H9 (cell line): ENCODE measurements around the gene TRAF3. TPM values are rescaled to one million over a fixed set of nuclear protein-coding genes. Genes with fewer than 3 reads are reported as not detected.

Experiments
- DNase-seq: peaks from one replicate; pipeline ENCODE4 v3.0.0-alpha.2; 2017
- H2AFZ ChIP-seq: one replicate; pipeline ENCODE4 v1.6.1; 2013; ENCODE audit warnings: mild to moderate bottlenecking, low read length, control low read depth, moderate library complexity
- H2AK5ac ChIP-seq: 2 replicates; pipeline ENCODE4 v1.6.1; 2013; ENCODE audit warnings: low read length, control low read depth, mixed read lengths; ENCODE audit not compliant: insufficient read length
- H2BK120ac ChIP-seq: one replicate; pipeline ENCODE4 v1.6.1; 2013; ENCODE audit warnings: low read depth, mild to moderate bottlenecking, low read length, control low read depth, inconsistent platforms; ENCODE audit not compliant: poor library complexity, severe bottlenecking
- H2BK12ac ChIP-seq: 2 replicates; pipeline ENCODE4 v1.6.1; 2013; ENCODE audit warnings: low read length, control low read depth, mixed read lengths, low read depth; ENCODE audit not compliant: insufficient read length
- H2BK15ac ChIP-seq: 2 replicates; pipeline ENCODE4 v1.6.1; 2013; ENCODE audit warnings: low read depth, low read length, control low read depth
- H2BK20ac ChIP-seq: one replicate; pipeline ENCODE4 v1.6.1; 2013; ENCODE audit warnings: low read depth, mild to moderate bottlenecking, low read length, control low read depth, inconsistent platforms; ENCODE audit not compliant: poor library complexity, severe bottlenecking
- H2BK5ac ChIP-seq: 2 replicates; pipeline ENCODE4 v1.6.1; 2013; ENCODE audit warnings: low read length, control low read depth, mixed read lengths; ENCODE audit not compliant: insufficient read length
- H3K14ac ChIP-seq: 2 replicates; pipeline ENCODE4 v1.6.1; 2013; ENCODE audit warnings: low read length, control low read depth; ENCODE audit not compliant: insufficient read depth
- H3K18ac ChIP-seq: 2 replicates; pipeline ENCODE4 v1.6.1; 2013; ENCODE audit warnings: low read depth, mild to moderate bottlenecking, mixed read lengths, low read length, control low read depth; ENCODE audit not compliant: insufficient read length
- H3K23ac ChIP-seq: 2 replicates; pipeline ENCODE4 v1.6.1; 2013; ENCODE audit warnings: low read length, control low read depth, mixed read lengths, low read depth; ENCODE audit not compliant: insufficient read length
- H3K23me2 ChIP-seq: 2 replicates; pipeline ENCODE4 v1.6.1; 2013; ENCODE audit warnings: low read depth, mild to moderate bottlenecking, mixed read lengths, low read length, control low read depth; ENCODE audit not compliant: insufficient read length, poor library complexity, severe bottlenecking
- H3K27ac ChIP-seq: 2 replicates; pipeline ENCODE4 v1.5.1; 2013; ENCODE audit warnings: low read length, control low read depth, mixed read lengths, low read depth; ENCODE audit not compliant: insufficient read length
- H3K27me3 ChIP-seq: 2 replicates; pipeline ENCODE4 v1.6.1; 2013; ENCODE audit warnings: low read length, control low read depth, inconsistent platforms; ENCODE audit not compliant: insufficient read depth
- H3K4ac ChIP-seq: 2 replicates; pipeline ENCODE4 v1.6.1; 2013; ENCODE audit warnings: low read depth, mild to moderate bottlenecking, control low read depth, inconsistent platforms, low read length, moderate library complexity
- H3K4me1 ChIP-seq: 2 replicates; pipeline ENCODE4 v1.6.1; 2013; ENCODE audit warnings: low read length, control low read depth, inconsistent platforms; ENCODE audit not compliant: insufficient read depth
- H3K4me2 ChIP-seq: 2 replicates; pipeline ENCODE4 v1.6.1; 2013; ENCODE audit warnings: low read length, control low read depth, mixed read lengths; ENCODE audit not compliant: insufficient read length, insufficient read depth
- H3K56ac ChIP-seq: 2 replicates; pipeline ENCODE4 v1.6.1; 2013; ENCODE audit warnings: low read depth, mild to moderate bottlenecking, mixed read lengths, low read length, control low read depth; ENCODE audit not compliant: insufficient read length
- H3K79me1 ChIP-seq: 2 replicates; pipeline ENCODE4 v1.6.1; 2013; ENCODE audit warnings: low read depth, mild to moderate bottlenecking, moderate library complexity, low read length, control low read depth, inconsistent platforms; ENCODE audit not compliant: insufficient read depth, poor library complexity, severe bottlenecking
- H3K79me2 ChIP-seq: 2 replicates; pipeline ENCODE4 v1.6.1; 2013; ENCODE audit warnings: low read length, control low read depth, inconsistent platforms; ENCODE audit not compliant: insufficient read depth
- H3K9ac ChIP-seq: 2 replicates; pipeline ENCODE4 v1.6.1; 2013; ENCODE audit warnings: low read length, control low read depth, mixed read lengths; ENCODE audit not compliant: insufficient read length; ENCODE audit errors: extremely low read depth
- H3K9me3 ChIP-seq: one replicate; pipeline ENCODE4 v1.6.1; 2013; ENCODE audit warnings: low read depth, low read length, inconsistent platforms; ENCODE audit not compliant: control insufficient read depth
- H3T11ph ChIP-seq: one replicate; pipeline ENCODE4 v1.6.1; 2013; ENCODE audit warnings: mild to moderate bottlenecking, low read length, control low read depth, inconsistent platforms
- H4K20me1 ChIP-seq: one replicate; pipeline ENCODE4 v1.6.1; 2013; ENCODE audit not compliant: control insufficient read depth, insufficient read length, insufficient read depth
- H4K5ac ChIP-seq: 2 replicates; pipeline ENCODE4 v1.6.1; 2013; ENCODE audit warnings: low read depth, mild to moderate bottlenecking, mixed read lengths, low read length, control low read depth; ENCODE audit not compliant: insufficient read length
- H4K8ac ChIP-seq: replicated peaks from 2 replicates; pipeline ENCODE4 v1.6.1; 2013; ENCODE audit warnings: low read length, control low read depth, mixed read lengths, low read depth; ENCODE audit not compliant: insufficient read length
- H4K91ac ChIP-seq: 2 replicates; pipeline ENCODE4 v1.6.1; 2013; ENCODE audit warnings: low read depth, mild to moderate bottlenecking, moderate library complexity, mixed read lengths, low read length, control low read depth; ENCODE audit not compliant: insufficient read length
- H3K27ac Mint-ChIP-seq, 3 experiments: 2 replicates in 2 of 3; 3 replicates in 1 of 3; pipeline ENCODE4 v1.8.0; 2020 to 2021; ENCODE audit warnings: mixed read lengths in 3 of 3, mild to moderate bottlenecking in 1 of 3, moderate library complexity in 1 of 3
- H3K27me3 Mint-ChIP-seq: 2 replicates; pipeline ENCODE4 v1.8.0; 2021; ENCODE audit warnings: low read depth, mild to moderate bottlenecking, moderate library complexity, mixed read lengths
- H3K36me3 Mint-ChIP-seq, 3 experiments: 2 replicates in 2 of 3; 3 replicates in 1 of 3; pipeline ENCODE4 v1.8.0; 2020 to 2021; ENCODE audit warnings: low read depth in 3 of 3, mixed read lengths in 3 of 3; ENCODE audit not compliant: insufficient read depth in 1 of 3
- H3K4me1 Mint-ChIP-seq, 2 experiments: 2 replicates each; pipeline ENCODE4 v1.8.0; 2020; ENCODE audit warnings: mixed read lengths in 2 of 2
- H3K4me3 Mint-ChIP-seq, 2 experiments: 2 replicates in 1 of 2; 3 replicates in 1 of 2; pipeline ENCODE4 v1.8.0; 2020 to 2021; ENCODE audit warnings: mild to moderate bottlenecking in 2 of 2, mixed read lengths in 2 of 2, moderate library complexity in 1 of 2
- H3K9me3 Mint-ChIP-seq, 2 experiments: 2 replicates in 1 of 2; 3 replicates in 1 of 2; pipeline ENCODE4 v1.8.0; 2020; ENCODE audit warnings: mild to moderate bottlenecking in 2 of 2, mixed read lengths in 2 of 2, moderate library complexity in 1 of 2
- CTCF ChIP-seq: fragments of 200-600 bp; sonication (generic); conservative IDR thresholded peaks from 3 replicates; pipeline ENCODE4 v1.8.0; 2021; ENCODE audit warnings: antibody characterized with exemption, mild to moderate bottlenecking
- WGBS: extraction: QIAGEN DNeasy Blood & Tissue Kit; methylation state at CpG from one replicate; pipeline ENCODE4 v1.1.7; 2013; ENCODE audit warnings: missing lambda C conversion rate, low lambda C conversion rate, mixed read lengths; ENCODE audit not compliant: insufficient read length; ENCODE audit errors: extremely low coverage; 5-methylcytosine and 5-hydroxymethylcytosine counted together
- total RNA-seq: library from RNA; stranded (reverse); gene quantifications from 2 replicates; pipeline ENCODE4 v1.2.1, GENCODE V29; 2021

TRAF3 gene
- total RNA-seq, 1 experiment from 2014 or later, result 9.6 TPM

GRCh38 chr14:102823546-102823945 is 46.3 kb downstream of the TRAF3 start:
- Mint-ChIP-seq H3K27ac (no peak overlapping the region), H3K27me3 (no peaks in the 10 kb centered on the region), H3K4me3 (no peak overlapping the region), H3K9me3 (no peaks in the 10 kb centered on the region), H3K4me1 (peaks cover 40 to 46% of the 10 kb centered on the region in 2 experiments), H3K36me3 (no peaks in the 10 kb centered on the region)
- no peak overlapping the region for H4K5ac ChIP-seq
- no peak overlapping the region for H2BK20ac ChIP-seq
- no peak overlapping the region for H4K91ac ChIP-seq
- no peak overlapping the region for H3K4ac ChIP-seq
- H4K20me1 ChIP-seq, result no peaks in the 10 kb centered on the region
- no peak overlapping the region for H3K18ac ChIP-seq
- no peak overlapping the region for H3K14ac ChIP-seq
- H3T11ph ChIP-seq, result no peak overlapping the region
- H3K56ac ChIP-seq, result no peak overlapping the region
- H2AFZ ChIP-seq, result no peak overlapping the region
- H2BK15ac ChIP-seq, result no peak overlapping the region
- no peaks in the 10 kb centered on the region for H3K23me2 ChIP-seq
- no peak for TF ChIP-seq CTCF
- no peak overlapping the region for H2AK5ac ChIP-seq
- no peaks in the 10 kb centered on the region for H3K9me3 ChIP-seq
- no peak overlapping the region for H3K4me2 ChIP-seq
- H3K9ac ChIP-seq, result no peak overlapping the region
- no peak for DNase-seq
- no peak overlapping the region for H3K27ac ChIP-seq
- no peaks in the 10 kb centered on the region for H3K79me1 ChIP-seq
- H2BK120ac ChIP-seq, result no peak overlapping the region
- H3K23ac ChIP-seq, result no peak overlapping the region
- H3K79me2 ChIP-seq, result peaks cover 2% of the 10 kb centered on the region; the same call in 1 of the 2 replicates
- no peak overlapping the region for H2BK5ac ChIP-seq
- WGBS, result no CpG with 5 or more reads among the region's 5 CpGs
- H3K27me3 ChIP-seq, result no peaks in the 10 kb centered on the region
- no peak overlapping the region for H4K8ac ChIP-seq
- H2BK12ac ChIP-seq, result no peak overlapping the region
- peaks cover 13% of the 10 kb centered on the region; the same call in 1 of the 2 replicates for H3K4me1 ChIP-seq
